HUES48 (cell line): ENCODE measurements around the gene C1QA.

ENCODE experiments used
- H3K27ac ChIP-seq: one replicate; pipeline ENCODE4 v1.7.0; 2013; ENCODE audit warnings: low read depth, low read length, inconsistent platforms
- H3K27me3 ChIP-seq: 2 replicates; pipeline ENCODE4 v1.6.1; 2013; ENCODE audit warnings: mild to moderate bottlenecking, low read length; ENCODE audit not compliant: control insufficient read depth, insufficient read depth
- H3K36me3 ChIP-seq: 2 replicates; pipeline ENCODE4 v1.6.1; 2013; ENCODE audit warnings: low read length; ENCODE audit not compliant: control insufficient read depth, insufficient read depth
- H3K4me1 ChIP-seq: 2 replicates; pipeline ENCODE4 v1.6.1; 2013; ENCODE audit warnings: mild to moderate bottlenecking, low read length; ENCODE audit not compliant: control insufficient read depth, insufficient read depth
- H3K4me3 ChIP-seq: 2 replicates; pipeline ENCODE4 v1.5.1; 2013; ENCODE audit warnings: mild to moderate bottlenecking, low read depth, low read length
- H3K9ac ChIP-seq: 2 replicates; pipeline ENCODE4 v1.6.1; 2013; ENCODE audit warnings: mild to moderate bottlenecking, low read depth, low read length, moderate library complexity
- H3K9me3 ChIP-seq: 2 replicates; pipeline ENCODE4 v1.6.1; 2013; ENCODE audit warnings: low read length; ENCODE audit not compliant: control insufficient read depth, insufficient read depth

The C1QA gene

DNA sequence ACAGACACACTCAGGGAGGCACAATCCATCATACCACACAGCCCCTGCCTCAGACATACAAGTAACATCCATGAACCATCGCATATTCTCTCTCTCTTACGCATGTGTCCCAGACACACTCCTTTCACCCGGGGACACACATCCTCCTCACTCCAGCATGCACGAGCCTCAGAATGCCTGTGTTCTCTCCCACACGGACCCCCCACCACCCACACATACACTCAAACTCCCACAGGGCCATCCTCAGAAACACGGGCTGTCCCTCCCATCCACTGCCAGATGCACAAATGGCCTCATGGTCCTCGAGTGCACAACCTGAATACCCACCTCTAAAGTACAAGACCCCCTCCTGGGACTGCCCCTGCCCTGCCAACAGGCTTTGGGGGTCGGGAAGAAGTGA lies 4.8 kb downstream of the C1QA start:
- Histone ChIP-seq H3K9me3 (no peaks in the 10 kb centered on the region), H3K4me3 (no peak overlapping the region), H3K27me3 (no peaks in the 10 kb centered on the region), H3K4me1 (0 out of 2 replicates have a peak, but pooled peaks cover 3% of the 10 kb centered on the region), H3K27ac (no peak overlapping the region), H3K36me3 (no peaks in the 10 kb centered on the region), H3K9ac (no peak overlapping the region)

DNA sequence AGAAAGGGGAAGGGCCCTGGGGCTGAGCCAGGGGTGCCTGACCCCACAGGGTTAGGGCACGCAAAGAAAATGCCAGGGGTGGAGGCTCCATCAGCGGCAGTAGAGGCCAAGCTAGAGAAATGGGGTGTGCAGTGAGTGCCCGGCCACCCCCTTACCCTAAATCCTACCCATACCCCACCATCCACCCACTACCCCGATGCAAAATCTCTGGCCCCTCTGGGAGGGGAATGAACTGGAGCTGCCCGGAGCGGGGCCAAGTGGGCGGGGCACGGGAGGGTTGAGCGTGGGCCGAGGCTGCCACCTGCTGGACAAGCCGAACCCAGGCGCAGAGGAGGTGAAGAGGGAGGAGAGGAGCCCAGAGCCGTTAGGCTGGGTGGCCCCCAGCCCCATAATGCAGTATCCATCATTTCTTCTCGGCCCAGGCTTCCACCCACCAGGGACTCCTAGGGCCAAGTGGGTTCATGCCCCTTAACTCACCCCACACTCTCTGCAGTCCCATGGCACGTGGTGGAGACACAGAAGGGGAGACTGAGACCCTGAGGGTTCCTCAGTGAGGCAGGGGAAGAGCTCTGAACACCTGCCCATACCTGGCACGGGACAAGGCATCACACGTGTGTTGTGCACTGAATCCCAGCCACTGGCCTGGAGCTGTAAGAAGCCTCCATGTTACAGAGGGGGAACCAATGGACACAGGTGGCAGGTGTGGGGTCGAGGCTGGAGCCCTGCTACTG lies 5.6 kb downstream of the C1QA start:
- no peaks in the 10 kb centered on the region for H3K9me3 ChIP-seq
- no peaks in the 10 kb centered on the region for H3K27me3 ChIP-seq
- 0 out of 2 replicates have a peak, but pooled peaks cover 3% of the 10 kb centered on the region for H3K4me1 ChIP-seq
- H3K27ac ChIP-seq, result no peak overlapping the region
- H3K9ac ChIP-seq, result no peak overlapping the region
- H3K4me3 ChIP-seq, result no peak overlapping the region
- no peaks in the 10 kb centered on the region for H3K36me3 ChIP-seq

DNA sequence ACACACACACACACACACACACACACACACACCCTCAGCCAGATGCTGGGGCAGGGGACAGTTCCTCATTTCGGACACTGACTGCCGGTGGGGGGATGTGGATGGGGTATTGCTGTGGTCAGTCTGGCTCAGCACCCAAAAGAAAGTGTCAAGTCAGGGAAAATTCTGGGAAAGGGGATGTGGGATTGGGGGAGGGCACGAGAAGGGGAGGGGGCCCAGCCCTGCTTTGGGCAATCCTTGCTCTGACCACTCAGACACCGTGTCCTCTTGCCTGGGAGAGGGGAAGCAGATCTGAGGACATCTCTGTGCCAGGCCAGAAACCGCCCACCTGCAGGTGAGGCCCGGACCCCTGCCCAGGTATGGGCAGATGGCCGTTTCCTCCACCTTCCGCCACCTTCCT lies 7.0 kb downstream of the C1QA start, which contains the start of gene C1QC:
Gene C1QC (plus strand): TSS at position 253 of the 400 bp plus-strand sequence. CDS start 391 bp downstream, outside the sequence.
- Histone ChIP-seq H3K4me1 (0 out of 2 replicates have a peak, but pooled peaks cover 3% of the 10 kb centered on the region), H3K9me3 (no peaks in the 10 kb centered on the region), H3K36me3 (no peaks in the 10 kb centered on the region), H3K27ac (no peak within 1 kb of the TSS), H3K4me3 (no peak within 1 kb of the TSS), H3K27me3 (no peaks in the 10 kb centered on the region), H3K9ac (no peak within 1 kb of the TSS)

DNA sequence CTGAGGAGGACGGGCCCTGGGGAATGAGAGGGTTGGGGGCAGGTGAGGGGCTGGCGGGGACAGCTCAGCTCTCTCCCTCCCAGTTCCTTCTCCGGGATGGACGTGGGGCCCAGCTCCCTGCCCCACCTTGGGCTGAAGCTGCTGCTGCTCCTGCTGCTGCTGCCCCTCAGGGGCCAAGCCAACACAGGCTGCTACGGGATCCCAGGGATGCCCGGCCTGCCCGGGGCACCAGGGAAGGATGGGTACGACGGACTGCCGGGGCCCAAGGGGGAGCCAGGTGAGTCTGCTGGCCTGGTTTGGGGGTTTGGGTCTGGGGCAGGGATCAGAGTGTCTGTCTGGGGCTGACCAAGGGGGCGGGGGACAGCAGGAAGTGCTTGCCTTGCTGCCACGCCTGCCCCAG lies 7.5 kb downstream of the C1QA start:
- Histone ChIP-seq H3K4me3 (no peak overlapping the region), H3K27me3 (no peaks in the 10 kb centered on the region), H3K9me3 (no peaks in the 10 kb centered on the region), H3K36me3 (no peaks in the 10 kb centered on the region), H3K9ac (no peak overlapping the region), H3K27ac (no peak overlapping the region), H3K4me1 (0 out of 2 replicates have a peak, but pooled peaks cover 3% of the 10 kb centered on the region)

DNA sequence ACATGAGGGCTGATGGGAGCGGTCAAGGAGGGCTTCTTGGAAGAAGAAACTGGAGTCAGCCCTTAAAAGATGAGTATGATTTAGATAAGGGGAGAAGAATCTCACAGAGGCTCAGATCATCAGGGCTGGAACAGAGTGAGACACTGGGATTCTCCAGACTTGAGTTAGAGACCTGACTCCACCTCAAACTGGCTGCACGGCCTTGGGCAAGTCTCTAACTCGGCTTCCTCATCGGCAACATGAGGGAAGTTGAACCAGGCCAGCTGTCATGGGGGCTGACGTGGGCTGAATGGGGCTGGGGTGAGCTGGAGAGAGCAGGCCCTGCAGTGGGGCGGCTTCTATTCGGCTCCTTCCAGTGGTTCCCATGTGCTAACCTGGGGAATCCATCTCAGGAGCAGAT lies 9.5 kb downstream of the C1QA start:
- H3K9me3 ChIP-seq, result no peaks in the 10 kb centered on the region
- no peak overlapping the region for H3K9ac ChIP-seq
- no peaks in the 10 kb centered on the region for H3K36me3 ChIP-seq
- H3K4me1 ChIP-seq, result no peaks in the 10 kb centered on the region
- no peak overlapping the region for H3K4me3 ChIP-seq
- no peaks in the 10 kb centered on the region for H3K27me3 ChIP-seq
- no peak overlapping the region for H3K27ac ChIP-seq

DNA sequence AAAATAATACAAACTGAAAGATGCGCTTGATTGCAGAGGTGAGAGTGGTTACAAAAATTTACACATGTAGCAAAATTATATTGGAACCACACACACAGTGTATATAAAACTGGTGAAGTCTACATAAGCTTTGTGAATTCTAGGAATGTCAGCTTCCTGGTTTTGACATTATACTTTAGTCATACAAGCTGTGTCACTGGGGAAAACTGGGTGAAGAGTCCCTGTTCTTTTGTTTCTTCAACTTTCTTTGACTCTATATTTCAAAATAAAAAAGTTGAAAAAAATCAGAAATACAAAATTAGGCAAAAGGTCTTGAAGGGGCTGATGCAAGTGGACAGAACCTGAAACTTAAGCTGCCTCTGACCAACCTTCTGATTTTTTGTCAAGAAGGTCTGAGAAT lies 10.0 kb downstream of the C1QA start:
- H3K27ac ChIP-seq, result no peak overlapping the region
- no peak overlapping the region for H3K4me3 ChIP-seq
- no peaks in the 10 kb centered on the region for H3K9me3 ChIP-seq
- no peaks in the 10 kb centered on the region for H3K27me3 ChIP-seq
- no peaks in the 10 kb centered on the region for H3K36me3 ChIP-seq
- no peaks in the 10 kb centered on the region for H3K4me1 ChIP-seq
- H3K9ac ChIP-seq, result no peak overlapping the region

DNA sequence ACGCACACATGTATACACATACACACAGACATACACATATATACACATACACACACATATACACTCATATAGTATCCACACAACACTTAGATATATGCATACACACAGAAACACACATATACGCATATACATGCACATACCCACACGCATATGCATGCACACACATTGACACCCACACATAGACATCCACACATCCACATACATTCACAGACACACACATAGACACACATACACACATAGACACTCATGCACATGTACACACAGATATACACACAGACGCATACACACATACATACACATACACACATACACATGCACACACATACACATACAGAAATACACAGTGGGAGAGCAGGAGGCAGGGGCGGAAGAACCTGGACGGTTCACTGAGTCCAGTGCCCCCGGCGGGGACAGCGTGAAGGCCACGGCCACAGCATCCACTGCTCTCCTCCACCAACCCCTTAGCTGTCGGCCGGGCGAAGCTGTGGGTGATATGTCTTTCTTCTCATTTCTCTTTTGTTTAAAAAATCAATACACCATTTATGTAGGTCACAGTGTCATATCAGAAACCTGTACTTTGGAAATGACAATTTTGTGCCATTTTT lies 13.8 kb downstream of the C1QA start:
- no peaks in the 10 kb centered on the region for H3K27me3 ChIP-seq
- no peaks in the 10 kb centered on the region for H3K9me3 ChIP-seq
- H3K4me1 ChIP-seq, result no peaks in the 10 kb centered on the region
- H3K4me3 ChIP-seq, result no peak overlapping the region
- no peak overlapping the region for H3K9ac ChIP-seq
- H3K36me3 ChIP-seq, result no peaks in the 10 kb centered on the region
- no peak overlapping the region for H3K27ac ChIP-seq

DNA sequence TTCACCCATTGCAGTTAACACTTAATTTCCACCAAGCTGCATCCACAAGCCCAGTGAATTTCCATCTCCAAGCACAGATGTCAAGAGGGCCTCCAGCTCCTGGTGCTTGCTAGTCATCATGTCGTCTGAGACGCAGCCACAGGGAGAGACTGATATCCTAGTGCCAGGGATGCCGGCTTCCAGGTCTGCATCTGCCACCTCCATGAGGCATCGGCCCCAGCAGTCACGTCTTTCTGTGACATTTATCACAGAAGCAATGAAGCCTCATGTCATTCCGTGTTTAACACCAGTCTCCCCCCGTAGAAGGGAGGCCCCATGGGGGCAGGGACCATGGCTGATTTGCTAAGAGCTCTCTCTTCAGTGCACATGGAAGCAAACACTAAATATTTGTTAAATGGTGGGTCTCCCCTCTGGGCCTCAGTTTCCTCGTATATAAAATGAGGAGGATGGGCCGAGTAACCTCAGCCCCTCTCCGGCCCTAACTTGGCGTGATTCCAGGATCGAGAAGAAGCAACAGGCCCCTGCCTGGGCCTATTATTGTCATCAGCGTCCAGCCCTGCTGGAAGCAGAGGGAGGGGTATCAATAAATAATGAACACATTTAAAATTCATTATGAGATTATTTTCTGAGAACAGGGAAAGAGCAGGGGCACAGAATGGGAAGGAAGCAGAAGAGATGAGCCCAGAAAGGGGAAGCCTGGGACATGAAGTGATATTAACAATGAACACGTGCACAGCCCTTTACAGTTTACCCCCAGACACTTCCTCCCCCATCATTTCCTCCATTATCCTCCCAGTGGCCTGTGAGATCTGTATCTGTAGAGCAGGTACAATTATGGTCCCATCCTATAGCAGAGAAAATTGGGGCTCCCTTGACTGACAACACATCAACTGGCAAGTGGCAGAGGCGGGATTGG lies 15.8 kb downstream of the C1QA start:
- no peaks in the 10 kb centered on the region for H3K4me1 ChIP-seq
- no peak overlapping the region for H3K4me3 ChIP-seq
- H3K9me3 ChIP-seq, result no peaks in the 10 kb centered on the region
- H3K9ac ChIP-seq, result no peak overlapping the region
- no peak overlapping the region for H3K27ac ChIP-seq
- no peaks in the 10 kb centered on the region for H3K36me3 ChIP-seq
- no peaks in the 10 kb centered on the region for H3K27me3 ChIP-seq

DNA sequence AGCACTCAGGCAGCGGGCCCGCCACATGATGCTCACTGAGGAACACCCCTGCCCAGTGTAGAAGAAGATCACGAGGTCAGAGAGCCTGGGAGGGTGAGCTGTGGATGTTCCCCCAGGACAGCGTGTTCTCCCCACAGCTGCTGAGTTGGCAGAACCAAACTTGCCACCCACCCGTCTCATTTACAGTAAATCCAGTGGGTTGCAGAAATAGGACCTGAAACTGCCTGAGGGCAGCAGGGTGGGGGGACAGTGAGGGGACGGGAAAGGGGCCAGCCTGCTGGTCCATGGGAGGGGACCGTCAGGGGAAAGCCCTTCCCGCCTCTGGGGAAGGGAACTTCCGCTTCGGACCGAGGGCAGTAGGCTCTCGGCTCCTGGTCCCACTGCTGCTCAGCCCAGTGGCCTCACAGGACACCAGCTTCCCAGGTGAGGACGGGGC lies 16.5 kb downstream of the C1QA start, which contains the start of gene C1QB:
Gene C1QB (plus strand): TSS at position 356 of the 436 bp plus-strand sequence. CDS start 6,227 bp downstream, outside the sequence.
- Histone ChIP-seq H3K27me3 (no peaks in the 10 kb centered on the region), H3K4me3 (no peak within 1 kb of the TSS), H3K9me3 (no peaks in the 10 kb centered on the region), H3K9ac (no peak within 1 kb of the TSS), H3K27ac (no peak within 1 kb of the TSS), H3K36me3 (no peaks in the 10 kb centered on the region), H3K4me1 (no peaks in the 10 kb centered on the region)

DNA sequence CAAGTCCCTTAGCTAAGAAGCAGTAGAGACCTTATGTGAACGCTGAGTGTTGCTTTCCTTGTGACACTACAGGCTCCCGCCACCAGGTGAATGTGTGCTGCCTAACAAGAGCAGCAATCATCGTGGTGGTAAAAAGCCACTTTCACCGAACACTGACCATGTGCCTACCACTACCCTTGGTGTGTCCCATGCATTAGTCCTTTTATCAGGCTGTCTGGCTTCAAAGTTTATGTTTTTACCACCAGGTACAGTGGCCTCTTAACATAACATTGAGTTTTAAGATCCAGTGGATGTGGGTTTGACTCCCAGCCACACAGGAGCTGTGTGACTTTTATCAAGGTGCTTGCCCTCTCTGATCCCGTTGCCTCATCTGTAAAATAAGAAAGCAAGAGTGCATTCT lies 18.3 kb downstream of the C1QA start:
- no peaks in the 10 kb centered on the region for H3K4me1 ChIP-seq
- H3K36me3 ChIP-seq, result no peaks in the 10 kb centered on the region
- no peaks in the 10 kb centered on the region for H3K9me3 ChIP-seq
- H3K27ac ChIP-seq, result no peak overlapping the region
- no peak overlapping the region for H3K4me3 ChIP-seq
- H3K27me3 ChIP-seq, result no peaks in the 10 kb centered on the region
- no peak overlapping the region for H3K9ac ChIP-seq
